Measurements from ENCODE around the gene PNPLA7.

The PNPLA7 gene

GRCh38 chr9:137430723-137431415, 119.3 kb downstream of the PNPLA7 start:
- DNase-seq, result no peak

GRCh38 chr9:137429974-137430722, 120.1 kb downstream of the PNPLA7 start:
- peak in 1 of 2 experiments; percentile 34 for DNase-seq

GRCh38 chr9:137429546-137429890, 120.7 kb downstream of the PNPLA7 start:
- DNase-seq, result no peak

GRCh38 chr9:137428841-137429545, 121.2 kb downstream of the PNPLA7 start:
- DNase-seq, result no peak

- no peak for DNase-seq
These were observed 121.9 kb downstream of the PNPLA7 start for GRCh38 chr9:137428311-137428630.

GRCh38 chr9:137427454-137428310, 122.5 kb downstream of the PNPLA7 start:
- DNase-seq, result no peak

DNA sequence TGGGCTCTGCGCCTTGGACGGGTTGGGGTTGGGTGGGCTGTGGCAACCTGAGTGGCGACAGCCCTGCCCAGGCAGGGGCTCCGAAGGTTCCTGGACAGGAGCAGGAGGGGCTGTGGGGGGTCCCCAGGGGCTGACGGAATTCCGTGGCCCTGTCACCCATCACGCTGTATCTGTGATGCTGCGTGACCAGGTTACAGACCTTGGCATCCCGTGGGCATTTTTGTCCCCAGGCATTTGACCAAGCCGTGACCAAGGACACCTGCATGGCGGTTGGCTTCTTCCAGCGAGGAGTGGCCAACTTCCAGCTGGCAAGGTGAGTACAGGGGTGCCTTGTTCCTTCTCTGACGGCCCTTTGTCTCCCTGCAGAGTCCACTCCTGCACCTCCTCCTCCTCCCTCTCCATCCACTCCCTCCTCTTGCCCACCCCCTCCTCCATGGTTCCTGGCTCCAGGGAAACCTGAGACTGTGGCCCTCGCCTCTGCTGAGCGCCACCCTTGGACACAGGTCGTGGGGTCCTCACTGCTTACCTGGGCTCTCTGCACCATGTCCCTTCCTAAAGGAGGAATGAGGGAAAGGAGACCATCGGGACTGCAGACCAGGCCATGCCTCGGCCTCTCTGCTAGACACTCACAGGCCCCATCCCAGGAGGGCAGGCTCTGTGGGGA, 124.1 kb downstream of the PNPLA7 start:
- DNase-seq, result no peak

GRCh38 chr9:137423514-137424291, 126.5 kb downstream of the PNPLA7 start:
- peak in 1 of 2 experiments; percentile 21 for DNase-seq

DNA sequence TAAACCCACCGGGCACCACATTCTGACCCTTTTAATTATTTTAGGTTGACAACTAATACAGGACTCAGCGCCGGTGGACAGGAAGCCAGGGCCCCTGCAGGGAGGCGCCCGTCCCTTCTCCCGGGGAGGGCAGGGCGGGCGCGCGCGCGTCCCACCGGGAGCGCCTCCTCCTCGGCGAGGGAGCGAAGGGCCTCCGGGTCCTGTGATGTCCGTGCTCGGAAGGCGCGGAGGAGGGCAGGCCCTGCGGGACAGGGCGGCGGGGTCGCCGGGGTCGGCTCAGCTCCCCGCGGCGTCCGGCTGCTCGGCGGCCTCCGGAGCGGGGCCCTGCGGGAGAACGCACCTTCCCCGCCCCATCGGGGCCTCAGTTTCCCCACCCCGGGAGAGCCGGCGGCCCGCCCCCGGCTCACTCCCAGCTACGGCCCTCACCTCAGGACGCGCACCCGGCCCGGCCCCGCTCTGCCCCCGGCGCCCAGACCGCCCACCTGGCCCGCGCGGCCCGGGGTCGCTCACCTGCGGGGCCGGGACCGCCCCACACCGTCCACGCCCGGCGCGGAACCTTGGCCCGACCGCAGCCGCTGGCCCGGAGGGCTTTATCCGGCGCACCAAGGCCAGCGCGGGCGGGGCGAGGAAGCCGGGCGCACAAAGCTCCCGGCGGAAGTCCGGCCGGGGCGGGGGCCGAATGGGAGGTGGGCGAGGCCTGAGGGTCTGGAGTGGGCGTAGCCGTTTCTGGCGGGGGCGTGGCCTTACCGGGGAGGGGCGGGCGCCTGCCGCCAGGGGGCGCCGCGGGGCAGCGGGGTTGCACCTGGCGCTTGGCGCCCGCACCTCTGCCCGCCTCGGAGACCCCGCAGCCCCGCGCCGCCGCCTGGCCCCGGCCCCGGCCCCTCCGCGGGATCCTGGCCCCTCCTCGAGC, 127.3 kb downstream of the PNPLA7 start, which contains the start of the genes EXD3 and NOXA1:
Gene EXD3, minus strand, starts transcription at position 559 of the 910 bp plus-strand sequence. CDS start 27,805 bp downstream, outside the sequence.
Gene NOXA1, plus strand, starts transcription at position 790 of the 910 bp plus-strand sequence. CDS start 137 bp downstream, outside the sequence.
- DNase-seq, result peak; percentile 79 to 90

- DNase-seq, result no peak
These were observed 128.2 kb downstream of the PNPLA7 start for GRCh38 chr9:137421838-137422603.

- no peak for DNase-seq
These were observed 132.8 kb downstream of the PNPLA7 start for GRCh38 chr9:137417161-137418021.

DNA sequence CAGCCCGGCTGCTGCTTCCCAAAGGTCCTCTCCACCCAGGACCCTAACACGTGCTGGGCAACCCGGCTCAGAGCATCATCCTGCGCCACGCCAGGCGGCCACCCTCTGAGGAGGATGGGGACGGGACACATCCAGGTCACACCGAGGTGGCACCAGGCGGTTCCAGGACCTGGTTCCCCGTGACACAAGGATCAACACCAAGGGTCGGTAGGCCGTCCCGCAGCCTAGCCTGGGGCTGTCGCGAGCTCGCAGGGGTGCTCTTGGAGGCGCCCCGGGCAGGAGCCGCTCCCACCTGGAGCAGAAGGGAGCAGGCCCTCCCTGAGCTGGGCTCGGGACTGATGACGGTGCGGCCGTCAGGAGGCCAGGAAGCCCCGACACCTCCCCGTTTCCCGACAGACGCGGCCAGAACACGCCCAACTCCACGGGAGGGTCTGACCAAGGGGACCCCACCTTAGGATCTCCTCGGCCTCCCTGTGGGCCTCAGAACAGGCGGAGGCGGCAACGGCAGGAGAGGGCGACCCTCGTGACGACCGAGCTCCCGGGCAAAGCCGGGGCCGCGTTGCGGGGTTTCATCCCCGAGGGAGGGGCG, 133.5 kb downstream of the PNPLA7 start:
- DNase-seq, result no peak

DNA sequence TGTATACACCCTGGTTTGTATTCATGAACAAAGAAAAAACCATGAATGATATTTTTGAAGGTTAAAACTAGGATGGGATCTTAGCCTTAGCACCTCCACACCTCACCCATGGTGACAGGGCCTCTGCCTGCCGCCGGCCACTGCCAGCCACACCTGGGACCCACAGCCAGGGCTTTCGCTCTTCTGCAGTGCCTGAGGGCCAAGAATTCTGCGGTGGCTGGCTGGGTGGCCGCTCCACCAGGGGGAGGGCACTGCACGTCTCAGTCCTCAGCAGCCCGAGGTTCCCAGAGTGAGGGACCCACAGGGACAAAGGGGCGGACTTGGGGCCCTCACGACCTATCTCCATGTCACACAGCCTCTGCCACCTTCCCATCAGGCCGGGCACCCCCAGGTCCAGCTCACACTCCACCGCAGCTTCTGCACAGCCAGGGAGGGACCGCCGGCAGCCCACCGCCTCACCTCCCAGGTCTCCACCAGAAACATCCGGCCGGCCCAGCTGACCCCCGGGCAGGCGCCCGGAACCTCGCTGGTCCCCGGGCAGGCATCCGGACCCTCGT, 134.1 kb downstream of the PNPLA7 start:
- no peak for DNase-seq

GRCh38 chr9:137415451-137415850, 134.8 kb downstream of the PNPLA7 start:
- DNase-seq, result no peak

DNA sequence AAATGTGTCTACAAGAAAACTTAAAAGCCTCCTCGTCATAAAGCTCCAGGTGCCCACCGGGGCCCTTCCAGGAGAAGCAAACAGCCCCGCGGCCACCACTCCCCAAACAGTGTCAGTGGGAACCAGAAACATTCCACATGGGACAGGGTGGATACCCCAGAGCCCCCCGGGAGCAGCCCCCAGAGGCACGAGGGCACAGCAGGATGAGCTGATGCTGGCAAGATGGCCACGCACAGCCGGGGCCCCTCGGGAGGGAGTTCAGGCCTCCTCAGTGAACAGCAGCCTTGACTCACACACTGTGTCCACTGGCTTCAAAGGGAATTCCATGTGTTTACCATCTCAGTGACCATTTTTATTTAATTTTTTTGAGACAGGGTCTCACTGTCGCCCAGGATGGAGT, 137.8 kb downstream of the PNPLA7 start:
- no peak for DNase-seq

- peak; percentile 83 to 91 for DNase-seq
These were observed 138.4 kb downstream of the PNPLA7 start for GRCh38 chr9:137411645-137412380.

- peak in 1 of 2 experiments; percentile 63 for DNase-seq
These were observed 138.9 kb downstream of the PNPLA7 start for GRCh38 chr9:137411260-137411644.

Data from SW 1271 (cell line).